MM.1S (cell line): ENCODE measurements around the gene RGL2.

Experiments used
- CTCF ChIP-seq: fragments of 300-600 bp; sonication (generic); IDR thresholded peaks from 2 replicates; pipeline ENCODE4 v1.5.1; 2016; ENCODE audit warnings: antibody characterized with exemption, low read length, mixed read lengths
- EZH2 ChIP-seq: fragments of 300-600 bp; sonication (generic); optimal IDR thresholded peaks from 2 replicates; pipeline ENCODE3; 2017; ENCODE audit warnings: low read depth, mild to moderate bottlenecking, antibody characterized with exemption, low read length, mixed read lengths
- EZH2phosphoT487 ChIP-seq: fragments of 300-600 bp; sonication (generic); IDR thresholded peaks from 2 replicates; pipeline ENCODE4 v1.6.1; 2018; ENCODE audit warnings: antibody characterized with exemption, low read length

GRCh38 chr6:33329058-33329457 is 30.3 kb upstream of the RGL2 start:
- no peak for TF ChIP-seq CTCF
- TF ChIP-seq EZH2phosphoT487, result no peak
- TF ChIP-seq EZH2, result no peak
